ENCODE data around the gene DOC2A. TPM values are rescaled to one million over a fixed set of nuclear protein-coding genes. Genes with fewer than 3 reads are reported as not detected.
A peak's percentile ranks its signal among the peaks of the same experiment; 100 is the strongest.

The DOC2A gene
- total RNA-seq, 1 donor from 2014 or later, result 0.35 TPM

- intact Hi-C loops (cut with DNase I), result no loop called here
- ATAC-seq (no peak), DNase-seq (ENCODE audit: missing footprints) (no peak)
Measured at GRCh38 chr16:29982560-29983419, 28.0 kb downstream of the DOC2A start.

GRCh38 chr16:29978564-29979270, 32.1 kb downstream of the DOC2A start:
- no peak for ATAC-seq
- DNase-seq (ENCODE audit: missing footprints), result no peak
- intact Hi-C loops (cut with DNase I), result no loop called here

- ATAC-seq, result no peak
- intact Hi-C loops (cut with DNase I), result no loop called here
Measured at GRCh38 chr16:29978081-29978480, 32.7 kb downstream of the DOC2A start.

GRCh38 chr16:29977063-29977825, 33.6 kb downstream of the DOC2A start:
- DNase-seq (ENCODE audit: missing footprints) (no peak), ATAC-seq (no peak)
- intact Hi-C loops (cut with DNase I), result loop anchor here (2.0 kb wide), 2 partner anchors 16 to 18 kb away; partner anchors contain the start of gene HIRIP3

More at GRCh38 chr16:29978081-29978480, 32.7 kb downstream of the DOC2A start:
- DNase-seq (ENCODE audit: missing footprints), result no peak

GRCh38 chr16:29975811-29976511, 34.9 kb downstream of the DOC2A start:
- no peak for ATAC-seq
- DNase-seq (ENCODE audit: missing footprints), result no peak
- intact Hi-C loops (cut with DNase I), result loop anchor here (2.0 kb wide), 2 partner anchors 15 to 19 kb away; partner anchors contain the start of gene HIRIP3

GRCh38 chr16:29975134-29975538, 35.7 kb downstream of the DOC2A start:
- no peak for ATAC-seq
- no peak for DNase-seq (ENCODE audit: missing footprints)
- intact Hi-C loops (cut with DNase I), result no loop called here

GRCh38 chr16:29974291-29975133, 36.3 kb downstream of the DOC2A start:
- intact Hi-C loops (cut with DNase I), result loop anchor here (1.0 kb wide), 1 partner anchor 11 kb away; no protein-coding TSS in a partner anchor
- DNase-seq (ENCODE audit: missing footprints) (no peak), ATAC-seq (no peak)

- intact Hi-C loops (cut with DNase I), result loop anchor here (1.0 kb wide), 1 partner anchor 12 kb away; no protein-coding TSS in a partner anchor
- ATAC-seq (peak; percentile 99), DNase-seq (ENCODE audit: missing footprints) (peak; percentile 99)
Measured at GRCh38 chr16:29973384-29974246, 37.2 kb downstream of the DOC2A start, which contains the start of gene TAOK2. Gene TAOK2 (plus strand): TSS chr16:29973868. CDS start chr16:29977773, 3,905 bp downstream.

GRCh38 chr16:29972992-29973383, 37.8 kb downstream of the DOC2A start:
- intact Hi-C loops (cut with DNase I), result no loop called here
- ATAC-seq, result no peak
- DNase-seq (ENCODE audit: missing footprints), result no peak

GRCh38 chr16:29972500-29972899, 38.3 kb downstream of the DOC2A start:
- ATAC-seq (no peak), DNase-seq (ENCODE audit: missing footprints) (no peak)
- intact Hi-C loops (cut with DNase I), result no loop called here

GRCh38 chr16:29971304-29971703, 39.5 kb downstream of the DOC2A start:
- no peak for DNase-seq (ENCODE audit: missing footprints)
- intact Hi-C loops (cut with DNase I), result no loop called here
- ATAC-seq, result no peak

GRCh38 chr16:29968205-29968604, 42.6 kb downstream of the DOC2A start:
- ATAC-seq (no peak), DNase-seq (ENCODE audit: missing footprints) (no peak)
- intact Hi-C loops (cut with DNase I), result no loop called here

- DNase-seq (ENCODE audit: missing footprints), result no peak
- no peak for ATAC-seq
- intact Hi-C loops (cut with DNase I), result no loop called here
Measured at GRCh38 chr16:29963021-29963743, 47.6 kb downstream of the DOC2A start.

- DNase-seq (ENCODE audit: missing footprints), result no peak
- intact Hi-C loops (cut with DNase I), result loop anchor here (1.0 kb wide), 1 partner anchor 34 kb away; the partner anchor contains the start of gene INO80E
- peak; percentile 59 for ATAC-seq
Measured at GRCh38 chr16:29962344-29962994, 48.4 kb downstream of the DOC2A start.
